ENCODE measurements around the gene NOB1.
"Not testable (repeated sequence)": the region's sequence is repeated elsewhere in the genome, so short reads cannot be mapped to it uniquely, and the experiment has no call there.

The NOB1 gene

GRCh38 chr16:69757375-69757774 lies 2.6 kb upstream of the NOB1 start:
- DNase-seq, result not testable (repeated sequence)

GRCh38 chr16:69756705-69757104 lies 2.0 kb upstream of the NOB1 start:
- DNase-seq, result no peak

- no peak for DNase-seq
Measured at GRCh38 chr16:69754143-69754468, 620 bp downstream of the NOB1 start.

GRCh38 chr16:69748694-69749345 lies 5.9 kb downstream of the NOB1 start:
- DNase-seq, result no peak

GRCh38 chr16:69747115-69747514 lies 7.6 kb downstream of the NOB1 start:
- DNase-seq, result no peak

- no peak for DNase-seq
Measured at GRCh38 chr16:69745959-69746358, 8.8 kb downstream of the NOB1 start.

- DNase-seq, result no peak
Measured at GRCh38 chr16:69745232-69745612, 9.5 kb downstream of the NOB1 start.

- DNase-seq, result no peak
Measured at GRCh38 chr16:69744363-69745231, 10.1 kb downstream of the NOB1 start.

GRCh38 chr16:69741951-69742904 lies 12.5 kb downstream of the NOB1 start:
- DNase-seq, result no peak

- DNase-seq, result no peak
Measured at GRCh38 chr16:69741519-69741918, 13.2 kb downstream of the NOB1 start.

GRCh38 chr16:69732101-69732500 lies 22.6 kb downstream of the NOB1 start:
- DNase-seq, result no peak

GRCh38 chr16:69731280-69731679 lies 23.4 kb downstream of the NOB1 start:
- not testable (repeated sequence) for DNase-seq

- DNase-seq, result not testable (repeated sequence)
Measured at GRCh38 chr16:69729030-69729429, 25.7 kb downstream of the NOB1 start.

GRCh38 chr16:69727916-69728270 lies 26.8 kb downstream of the NOB1 start:
- DNase-seq, result no peak

GRCh38 chr16:69726313-69727060 lies 28.2 kb downstream of the NOB1 start, which contains the start of gene NQO1:
TSS of gene NQO1 (minus strand) at chr16:69726560. CDS start at chr16:69726439, 121 bp downstream.
- DNase-seq, result peak; percentile 84

- DNase-seq, result no peak
Measured at GRCh38 chr16:69725480-69726312, 29.0 kb downstream of the NOB1 start.

GRCh38 chr16:69724981-69725479 lies 29.7 kb downstream of the NOB1 start:
- no peak for DNase-seq

GRCh38 chr16:69724414-69724873 lies 30.3 kb downstream of the NOB1 start:
- no peak for DNase-seq

- DNase-seq, result no peak
Measured at GRCh38 chr16:69721441-69721957, 33.2 kb downstream of the NOB1 start.

GRCh38 chr16:69720822-69721430 lies 33.8 kb downstream of the NOB1 start:
- no peak for DNase-seq

Measured in stimulated activated naive CD4-positive, alpha-beta T cell treated with Interleukin-2 at 50 U/mL for 16 hours (primary cell).